ENCODE results near the gene TFPT.

GRCh38 chr19:54073829-54074228, 41.6 kb downstream of the TFPT start:
- no peak for TF ChIP-seq SUZ12 (IDR thresholded peaks at IDR 0.05)
- TF ChIP-seq FOXK2 (IDR thresholded peaks at IDR 0.05) = no peak
- TF ChIP-seq HDGF (IDR thresholded peaks at IDR 0.05; ENCODE audit: borderline replicate concordance) = no peak
- TF ChIP-seq FOXM1 (IDR thresholded peaks at IDR 0.05; ENCODE audit: borderline replicate concordance) = no peak
- no peak for TF ChIP-seq PKNOX1 (IDR thresholded peaks at IDR 0.05)
- no peak for TF ChIP-seq LEF1 (IDR thresholded peaks at IDR 0.05; ENCODE audit: borderline replicate concordance)
- TF ChIP-seq FOXA1 (IDR thresholded peaks at IDR 0.05) = no peak
